ENCODE data around the gene MEN1. TPM values are rescaled to one million over a fixed set of nuclear protein-coding genes. Genes with fewer than 3 reads are reported as not detected.

Gene MEN1
- total and polyA plus RNA-seq, 9 of the 15 experiments (the other 6 are each of a cell fraction or from before 2014, with no cell fraction given): 3.4 to 57.2 (median 19.3) TPM

DNA sequence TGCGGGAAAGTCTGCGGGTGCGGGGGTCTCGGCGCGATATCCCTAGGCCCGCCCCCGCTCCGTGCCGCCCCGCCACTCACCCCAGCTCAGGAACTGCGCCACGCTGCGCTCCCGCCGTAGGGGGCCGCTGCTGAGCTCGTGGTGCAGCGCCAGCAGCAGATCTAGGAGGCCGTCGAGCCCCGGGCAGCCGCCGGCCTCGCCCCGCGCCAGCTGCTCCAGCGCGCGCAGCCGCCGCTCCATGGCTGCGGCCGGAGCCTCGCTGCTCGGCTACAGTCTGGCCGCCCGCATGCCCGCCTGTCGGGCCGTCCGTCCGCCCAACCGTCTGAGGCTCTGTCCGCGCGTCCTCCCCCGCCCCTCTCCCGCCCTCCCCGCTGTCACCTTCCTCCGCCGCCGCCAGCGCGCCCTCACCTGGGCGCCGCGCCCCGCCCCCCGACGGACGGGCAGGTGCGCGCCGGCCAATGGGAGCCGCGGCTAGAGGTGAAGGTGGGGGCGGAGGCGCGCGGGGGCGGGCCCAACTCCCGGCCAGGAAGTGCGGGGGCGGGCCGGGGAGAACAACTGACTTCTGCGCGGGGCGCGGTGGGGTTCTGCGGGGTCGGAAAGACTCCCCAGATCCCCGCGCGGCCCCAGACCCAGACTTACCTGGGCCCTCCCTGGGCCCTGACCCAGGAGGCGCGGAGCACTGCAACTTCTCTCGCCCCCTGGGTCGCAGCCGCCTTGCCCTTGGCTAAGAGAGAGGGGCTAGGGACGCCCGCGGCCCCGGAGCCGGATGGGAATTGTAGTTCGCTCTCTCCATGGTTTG is 34.2 kb upstream of the MEN1 start, which contains the start of gene CDC42BPG (continued):
- TF ChIP-seq REST (IDR thresholded peaks at IDR 0.05; ENCODE audit: borderline replicate concordance) (peak; percentile 28; the same call in 1 of the 2 replicates), REST (CRISPR knock-in tag; IDR thresholded peaks at IDR 0.05; ENCODE audit: low read depth) (no peak), PTBP1 (IDR thresholded peaks at IDR 0.05; ENCODE audit: low read depth, low read length) (no peak; the same call in 1 of the 2 replicates), ZFX (CRISPR knock-in tag; IDR thresholded peaks at IDR 0.05) (peak; percentile 75), ZNF583 (CRISPR knock-in tag; IDR thresholded peaks at IDR 0.05) (no peak), ZBTB7A (IDR thresholded peaks at IDR 0.05; ENCODE audit: borderline replicate concordance, control insufficient read depth, low read depth, low read length) (peak; percentile 89), ELF1 (tag; IDR thresholded peaks at IDR 0.05) (0 out of 2 replicates have a peak, but pooled peaks have one; percentile 44), RBBP5 (IDR thresholded peaks at IDR 0.05; ENCODE audit: borderline replicate concordance, insufficient read depth, low read length, poor library complexity, severe bottlenecking) (peak; percentile 49), SIN3A (IDR thresholded peaks at IDR 0.05; ENCODE audit: borderline replicate concordance in 2 of 2, control insufficient read depth in 1 of 2, low read depth in 2 of 2, low read length in 2 of 2) (peak; percentile 69 to 74; a peak in 3 of 4 replicates), LEF1 (IDR thresholded peaks at IDR 0.05) (no peak), HNRNPLL (IDR thresholded peaks at IDR 0.05; ENCODE audit: low read depth, low read length, poor library complexity, severe bottlenecking) (peak; percentile 88), RBM34 (IDR thresholded peaks at IDR 0.05; ENCODE audit: borderline replicate concordance, insufficient read depth, low read length) (no peak), CHD1 (IDR thresholded peaks at IDR 0.05; ENCODE audit: low read length) (peak; percentile 83)
- TF ChIP-seq, protein P1, sequence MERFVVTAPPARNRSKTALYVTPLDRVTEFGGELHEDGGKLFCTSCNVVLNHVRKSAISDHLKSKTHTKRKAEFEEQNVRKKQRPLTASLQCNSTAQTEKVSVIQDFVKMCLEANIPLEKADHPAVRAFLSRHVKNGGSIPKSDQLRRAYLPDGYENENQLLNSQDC (CRISPR knock-in tag; IDR thresholded peaks at IDR 0.05): no peak
- TF ChIP-seq, protein P2, sequence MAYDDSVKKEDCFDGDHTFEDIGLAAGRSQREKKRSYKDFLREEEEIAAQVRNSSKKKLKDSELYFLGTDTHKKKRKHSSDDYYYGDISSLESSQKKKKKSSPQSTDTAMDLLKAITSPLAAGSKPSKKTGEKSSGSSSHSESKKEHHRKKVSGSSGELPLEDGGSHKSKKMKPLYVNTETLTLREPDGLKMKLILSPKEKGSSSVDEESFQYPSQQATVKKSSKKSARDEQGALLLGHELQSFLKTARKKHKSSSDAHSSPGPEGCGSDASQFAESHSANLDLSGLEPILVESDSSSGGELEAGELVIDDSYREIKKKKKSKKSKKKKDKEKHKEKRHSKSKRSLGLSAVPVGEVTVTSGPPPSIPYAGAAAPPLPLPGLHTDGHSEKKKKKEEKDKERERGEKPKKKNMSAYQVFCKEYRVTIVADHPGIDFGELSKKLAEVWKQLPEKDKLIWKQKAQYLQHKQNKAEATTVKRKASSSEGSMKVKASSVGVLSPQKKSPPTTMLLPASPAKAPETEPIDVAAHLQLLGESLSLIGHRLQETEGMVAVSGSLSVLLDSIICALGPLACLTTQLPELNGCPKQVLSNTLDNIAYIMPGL (CRISPR knock-in tag; IDR thresholded peaks at IDR 0.05): no peak
- TF ChIP-seq, protein P3, sequence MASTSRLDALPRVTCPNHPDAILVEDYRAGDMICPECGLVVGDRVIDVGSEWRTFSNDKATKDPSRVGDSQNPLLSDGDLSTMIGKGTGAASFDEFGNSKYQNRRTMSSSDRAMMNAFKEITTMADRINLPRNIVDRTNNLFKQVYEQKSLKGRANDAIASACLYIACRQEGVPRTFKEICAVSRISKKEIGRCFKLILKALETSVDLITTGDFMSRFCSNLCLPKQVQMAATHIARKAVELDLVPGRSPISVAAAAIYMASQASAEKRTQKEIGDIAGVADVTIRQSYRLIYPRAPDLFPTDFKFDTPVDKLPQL (IDR thresholded peaks at IDR 0.05; ENCODE audit: extremely low read depth, insufficient read length): no peak
